Endothelial cell of umbilical vein (primary cell): Measurements from ENCODE around the gene EGR1.

Experiments used
- EZH2 ChIP-seq: IDR thresholded peaks from 2 replicates; pipeline ENCODE4 v1.6.1; 2012; ENCODE audit warnings: borderline replicate concordance, low read depth, mild to moderate bottlenecking, moderate library complexity, low read length, inconsistent platforms; ENCODE audit not compliant: severe bottlenecking
- FOS ChIP-seq: IDR thresholded peaks from 2 replicates; pipeline ENCODE4 v1.6.1; 2011; ENCODE audit warnings: mild to moderate bottlenecking, low read length, moderate library complexity, borderline replicate concordance; ENCODE audit not compliant: insufficient read depth
- JUN ChIP-seq: IDR thresholded peaks from 2 replicates; pipeline ENCODE4 v1.6.1; 2011; ENCODE audit warnings: borderline replicate concordance, low read depth; ENCODE audit not compliant: insufficient read length, insufficient read depth
- MYC ChIP-seq: IDR thresholded peaks from one replicate; pipeline ENCODE4 v1.6.1; 2011; ENCODE audit warnings: mild to moderate bottlenecking, low read depth, low read length
- POLR2A ChIP-seq: IDR thresholded peaks from 2 replicates; pipeline ENCODE4 v1.6.1; 2012; ENCODE audit warnings: low read depth, mild to moderate bottlenecking, control low read depth, low read length
- POLR2AphosphoS5 ChIP-seq: IDR thresholded peaks from 2 replicates; pipeline ENCODE4 v1.6.1; 2012; ENCODE audit warnings: low read depth, mild to moderate bottlenecking, control low read depth, low read length, moderate library complexity; ENCODE audit not compliant: insufficient read depth
- TF ChIP-seq, protein P1 (sequence below), 2 donors: IDR thresholded peaks; 1 replicate in 1 of 2; 2 replicates in 1 of 2; pipeline ENCODE4 v1.5.1; 2011; ENCODE audit warnings: low read length in 2 of 2, mild to moderate bottlenecking in 2 of 2, moderate library complexity in 2 of 2, control low read depth in 1 of 2, inconsistent platforms in 1 of 2, low read depth in 1 of 2; ENCODE audit not compliant: insufficient read depth in 1 of 2; ENCODE audit errors: extremely low read depth in 1 of 2
- TF ChIP-seq, protein P2 (sequence below): IDR thresholded peaks from 2 replicates; pipeline ENCODE4 v1.6.1; 2011; ENCODE audit not compliant: insufficient read depth, insufficient read length

DNA sequence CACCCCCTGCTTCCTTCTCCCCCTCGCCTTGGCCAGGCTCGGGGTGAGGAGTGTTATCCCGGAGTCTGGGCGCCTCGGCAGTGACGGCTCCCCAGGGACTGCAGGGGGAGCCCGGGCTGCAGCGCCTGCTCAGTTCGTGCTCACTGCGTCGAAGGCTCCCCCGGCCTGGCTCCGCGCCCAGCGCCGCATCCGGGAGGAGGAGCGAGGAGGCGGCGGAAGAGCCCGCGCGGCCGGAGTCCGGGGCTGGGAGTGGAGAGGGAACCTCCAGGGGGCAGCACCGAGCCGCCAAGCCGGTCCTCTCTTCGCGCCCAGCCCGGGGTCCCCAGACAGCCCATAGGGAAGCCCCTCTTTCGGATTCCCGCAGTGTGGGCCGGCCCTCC lies 1.3 kb upstream of the EGR1 start:
- TF ChIP-seq, protein P1, sequence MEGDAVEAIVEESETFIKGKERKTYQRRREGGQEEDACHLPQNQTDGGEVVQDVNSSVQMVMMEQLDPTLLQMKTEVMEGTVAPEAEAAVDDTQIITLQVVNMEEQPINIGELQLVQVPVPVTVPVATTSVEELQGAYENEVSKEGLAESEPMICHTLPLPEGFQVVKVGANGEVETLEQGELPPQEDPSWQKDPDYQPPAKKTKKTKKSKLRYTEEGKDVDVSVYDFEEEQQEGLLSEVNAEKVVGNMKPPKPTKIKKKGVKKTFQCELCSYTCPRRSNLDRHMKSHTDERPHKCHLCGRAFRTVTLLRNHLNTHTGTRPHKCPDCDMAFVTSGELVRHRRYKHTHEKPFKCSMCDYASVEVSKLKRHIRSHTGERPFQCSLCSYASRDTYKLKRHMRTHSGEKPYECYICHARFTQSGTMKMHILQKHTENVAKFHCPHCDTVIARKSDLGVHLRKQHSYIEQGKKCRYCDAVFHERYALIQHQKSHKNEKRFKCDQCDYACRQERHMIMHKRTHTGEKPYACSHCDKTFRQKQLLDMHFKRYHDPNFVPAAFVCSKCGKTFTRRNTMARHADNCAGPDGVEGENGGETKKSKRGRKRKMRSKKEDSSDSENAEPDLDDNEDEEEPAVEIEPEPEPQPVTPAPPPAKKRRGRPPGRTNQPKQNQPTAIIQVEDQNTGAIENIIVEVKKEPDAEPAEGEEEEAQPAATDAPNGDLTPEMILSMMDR (IDR thresholded peaks at IDR 0.05; ENCODE audit: extremely low read depth in 1 of 2, insufficient read depth in 1 of 2, low read depth in 1 of 2, low read length in 2 of 2) = peak; percentile 85 to 96
- TF ChIP-seq, protein P2, sequence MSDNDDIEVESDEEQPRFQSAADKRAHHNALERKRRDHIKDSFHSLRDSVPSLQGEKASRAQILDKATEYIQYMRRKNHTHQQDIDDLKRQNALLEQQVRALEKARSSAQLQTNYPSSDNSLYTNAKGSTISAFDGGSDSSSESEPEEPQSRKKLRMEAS = no peak
- no peak for TF ChIP-seq EZH2
- peak; percentile 68 for TF ChIP-seq POLR2A
- peak; percentile 80 for TF ChIP-seq POLR2AphosphoS5
- no peak for TF ChIP-seq FOS
- TF ChIP-seq MYC = no peak
- TF ChIP-seq JUN = no peak
